ENCODE data around the gene LDLRAD2.
"Not testable (repeated sequence)": the region's sequence is repeated elsewhere in the genome, so short reads cannot be mapped to it uniquely, and the experiment has no call there.

Gene LDLRAD2

GRCh38 chr1:21824926-21825325, 12.9 kb downstream of the LDLRAD2 start:
- no peak for DNase-seq

DNA sequence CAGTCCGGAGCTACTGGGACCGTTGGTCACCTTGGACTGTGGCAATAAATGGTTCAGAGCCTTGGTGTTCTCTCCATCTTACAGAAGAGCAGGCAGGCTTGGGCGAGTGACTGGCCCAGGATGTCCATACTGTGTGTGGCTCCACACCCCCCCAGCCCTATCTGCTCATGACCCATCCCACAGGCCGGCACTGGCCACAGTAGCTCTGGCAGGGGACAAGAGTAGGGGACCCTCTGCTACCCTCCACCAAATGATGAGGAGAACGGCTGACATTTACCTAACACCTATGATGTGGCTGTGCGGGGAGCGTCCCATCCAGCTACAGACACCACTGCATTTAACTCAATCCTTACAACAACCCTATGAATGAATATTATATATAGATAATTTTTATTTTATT, 13.3 kb downstream of the LDLRAD2 start:
- DNase-seq: no peak

- DNase-seq: not testable (repeated sequence)
Measured at GRCh38 chr1:21826694-21827093, 14.6 kb downstream of the LDLRAD2 start.

DNA sequence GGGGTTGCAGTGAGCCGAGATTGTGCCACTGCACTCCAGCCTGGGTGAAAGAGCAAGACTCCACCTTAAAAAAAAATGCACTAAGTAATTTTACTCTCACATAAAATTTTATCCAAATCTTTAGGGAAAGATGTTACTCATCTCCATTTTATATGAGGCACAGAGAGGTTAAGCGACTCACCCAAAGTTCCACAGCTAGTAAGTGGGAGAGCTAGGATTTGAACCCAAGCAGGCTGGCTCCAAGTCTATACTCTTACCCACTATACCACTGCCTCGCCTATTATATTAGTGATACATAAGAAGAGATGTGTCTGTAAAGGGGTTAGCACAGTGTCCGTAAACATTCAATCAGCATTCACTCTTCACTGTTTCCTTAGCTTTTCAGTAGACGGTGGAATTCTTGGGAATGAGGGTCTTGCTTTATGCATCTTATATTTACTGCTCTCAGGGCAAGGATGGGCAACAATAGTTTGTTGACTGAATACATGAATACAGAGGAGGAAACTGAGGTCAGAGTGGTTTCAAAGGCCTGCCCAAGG, 15.1 kb downstream of the LDLRAD2 start:
- DNase-seq: no peak

GRCh38 chr1:21828075-21828474, 16.0 kb downstream of the LDLRAD2 start:
- DNase-seq: no peak

GRCh38 chr1:21828506-21829210, 16.6 kb downstream of the LDLRAD2 start:
- no peak for DNase-seq

GRCh38 chr1:21829294-21829693, 17.2 kb downstream of the LDLRAD2 start:
- no peak for DNase-seq

DNA sequence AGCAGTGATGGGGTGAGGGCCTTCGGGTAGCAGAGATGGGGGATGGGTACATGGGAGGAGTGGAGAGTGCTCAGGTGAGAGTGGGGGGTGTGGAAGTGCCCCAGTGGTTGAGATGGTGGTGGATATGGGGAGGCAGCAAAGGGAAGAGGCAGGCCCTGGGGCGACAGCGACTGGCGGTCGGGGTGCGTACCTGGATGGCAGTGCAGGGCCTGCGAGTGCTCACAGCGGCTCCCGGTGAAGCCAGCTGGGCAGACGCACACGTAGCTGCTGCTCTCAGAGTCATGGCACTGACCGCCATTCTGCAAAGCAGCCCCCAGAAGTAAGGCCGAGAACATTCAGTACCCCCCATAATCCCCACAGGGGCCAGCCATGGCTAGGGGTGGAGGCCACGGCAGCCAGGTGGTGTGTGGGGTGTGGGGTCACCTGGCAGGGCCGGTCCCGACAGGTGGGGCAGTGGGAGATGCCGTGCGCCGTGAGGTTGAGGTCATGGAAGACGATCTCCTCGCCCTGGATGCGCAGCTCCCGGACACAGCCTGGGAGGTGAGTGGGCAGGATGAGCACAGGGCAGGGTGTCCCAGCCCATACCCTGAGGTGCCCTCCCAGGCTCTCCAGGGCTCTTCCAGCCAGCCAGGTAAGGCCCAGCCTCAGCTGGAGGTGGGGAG, 18.9 kb downstream of the LDLRAD2 start:
- DNase-seq: no peak

- no peak for DNase-seq
Measured at GRCh38 chr1:21831454-21831970, 19.4 kb downstream of the LDLRAD2 start.

- DNase-seq: no peak
Measured at GRCh38 chr1:21833392-21833976, 21.4 kb downstream of the LDLRAD2 start.

GRCh38 chr1:21834094-21834493, 22.0 kb downstream of the LDLRAD2 start:
- DNase-seq: peak; percentile 21

- DNase-seq: no peak
Measured at GRCh38 chr1:21834666-21835065, 22.6 kb downstream of the LDLRAD2 start.

GRCh38 chr1:21836010-21836409, 23.9 kb downstream of the LDLRAD2 start:
- no peak for DNase-seq

DNA sequence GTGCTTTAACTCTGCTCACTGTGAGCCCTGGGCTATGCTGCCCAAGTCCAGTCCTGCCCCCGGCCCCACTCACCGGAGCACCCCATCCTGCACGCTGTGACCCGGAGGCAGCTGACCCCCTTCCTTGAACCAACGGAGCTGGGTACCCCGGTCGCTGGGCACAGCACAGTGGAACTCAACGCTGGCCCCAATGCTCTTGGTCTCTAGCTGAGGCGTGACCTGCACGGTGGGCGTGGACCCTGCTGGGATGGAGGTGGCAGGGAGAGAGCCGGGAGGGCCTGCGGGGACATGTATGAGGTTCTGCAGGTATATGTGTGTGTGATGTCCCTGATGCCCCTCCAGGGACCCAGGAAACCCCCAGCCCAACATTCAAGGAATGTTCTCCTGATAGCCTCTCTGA, 24.7 kb downstream of the LDLRAD2 start:
- no peak for DNase-seq

GRCh38 chr1:21837476-21837875, 25.4 kb downstream of the LDLRAD2 start:
- no peak for DNase-seq

- no peak for DNase-seq
Measured at GRCh38 chr1:21838359-21839157, 26.5 kb downstream of the LDLRAD2 start.

- no peak for DNase-seq
Measured at GRCh38 chr1:21839337-21840037, 27.4 kb downstream of the LDLRAD2 start.

DNA sequence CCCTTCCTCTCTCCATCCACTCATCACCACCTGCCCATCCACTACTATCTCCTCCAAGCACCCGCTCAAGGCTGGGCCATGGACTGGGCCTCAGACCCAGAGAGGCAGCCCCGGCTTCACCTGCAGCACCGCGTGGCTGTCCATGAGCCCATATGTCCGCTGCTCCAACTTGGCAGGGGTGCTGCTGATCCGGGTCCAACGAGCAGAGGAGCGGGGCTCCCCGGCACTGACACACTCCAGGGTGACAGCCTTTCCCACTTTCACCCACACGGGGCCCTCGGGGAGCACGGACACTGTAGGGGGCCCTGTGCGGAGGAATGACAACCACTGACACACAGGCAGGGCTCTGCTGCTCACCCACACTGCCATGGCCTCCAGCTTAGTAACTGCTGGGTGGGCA, 28.9 kb downstream of the LDLRAD2 start:
- no peak for DNase-seq

- no peak for DNase-seq
Measured at GRCh38 chr1:21841852-21842466, 29.9 kb downstream of the LDLRAD2 start.

GRCh38 chr1:21842606-21843162, 30.6 kb downstream of the LDLRAD2 start:
- no peak for DNase-seq

- no peak for DNase-seq
Measured at GRCh38 chr1:21843208-21843607, 31.1 kb downstream of the LDLRAD2 start.

DNA sequence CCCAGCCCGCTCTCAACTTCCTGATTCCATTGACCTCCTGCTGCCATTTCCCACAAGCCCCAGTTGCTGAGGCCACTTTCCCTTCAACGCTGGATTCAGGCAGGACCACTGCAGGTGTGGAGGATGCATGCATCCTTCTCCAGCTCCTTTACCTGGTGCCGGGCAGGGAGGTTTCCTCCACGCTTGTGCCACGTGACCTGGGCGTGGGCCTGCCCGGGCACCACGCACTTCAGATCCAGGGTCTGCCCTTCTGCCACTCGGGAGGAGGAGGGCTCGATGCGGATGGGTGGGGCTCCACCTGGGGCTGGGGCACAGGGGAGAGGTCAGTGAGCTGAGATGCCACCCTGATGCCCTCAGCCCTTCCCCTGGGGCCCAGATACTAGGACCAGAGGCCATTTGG, 31.9 kb downstream of the LDLRAD2 start:
- DNase-seq: no peak
